K562 (cell line): ENCODE results near the gene TMEM121. TPM values are rescaled to one million over a fixed set of nuclear protein-coding genes. Genes with fewer than 3 reads are reported as not detected.

Experiments
- ATAC-seq: fragments of 200-7000 bp; cut with Tn5 transposase; 3 replicates; pipeline ENCODE4 v1.9.1; 2020; ENCODE audit warnings: moderate library complexity
- BruUV-seq: library from RNA; stranded (reverse); fragments of 400-500 nt; replicated peaks from 2 replicates; lab custom pipeline; 2021; lab: Mats Ljungman, UMichigan
- CTCF ChIA-PET: fragments of 300-600 bp; formaldehyde crosslinking; extraction: SDS; loops from one replicate; lab custom pipeline; 2021; ENCODE audit warnings: low intra/inter-chr PET ratio; lab: Yijun Ruan, JAX
- POLR2A ChIA-PET: fragments of 300-600, 350-650 bp; sonication (Branson Sonifier 250); formaldehyde crosslinking; extraction: SDS; loops from one replicate; lab custom pipeline; 2021; ENCODE audit warnings: antibody characterized with exemption, inconsistent platforms; lab: Yijun Ruan, JAX
- DNase-seq, 4 experiments: peaks; one replicate each; pipeline versions ENCODE4 v3.0.0 to v3.0.0-alpha.2; 2011 to 2018; ENCODE audit warnings: low spot score in 3 of 4, mixed read lengths in 3 of 4; ENCODE audit errors: extremely low read depth in 1 of 4
- FAIRE-seq: peaks from 2 replicates; lab custom pipeline; 2011; peaks lifted over from hg19 to GRCh38; lab: Jason Lieb, UNC
- H2AFZ ChIP-seq: 2 replicates; pipeline ENCODE4 v1.6.0; 2011; ENCODE audit warnings: low read depth, low read length, control low read depth, inconsistent platforms
- H3K27ac ChIP-seq: fragments of 200-600 bp; 3 replicates; pipeline ENCODE4 v1.8.0; 2011; ENCODE audit warnings: low read depth, mild to moderate bottlenecking, control low read depth, inconsistent platforms, low read length, moderate library complexity, mixed read lengths; ENCODE audit errors: extremely low read depth
- H3K27me3 ChIP-seq, 2 experiments: fragments of 300-600 bp in 1 of 2; 2 replicates in 1 of 2; 3 replicates in 1 of 2; pipeline versions ENCODE4 v1.6.0 to v1.8.0; 2011; ENCODE audit warnings: inconsistent platforms in 2 of 2, low read length in 2 of 2, mild to moderate bottlenecking in 1 of 2, mixed read lengths in 1 of 2, moderate library complexity in 1 of 2; ENCODE audit not compliant: control insufficient read depth in 2 of 2, insufficient read depth in 2 of 2
- H3K36me3 ChIP-seq: fragments of 300-600 bp; 3 replicates; pipeline ENCODE4 v1.8.0; 2011; ENCODE audit warnings: mild to moderate bottlenecking, low read length, inconsistent platforms; ENCODE audit not compliant: control insufficient read depth, insufficient read depth
- H3K4me1 ChIP-seq, 2 experiments: fragments of 200-600 bp in 1 of 2; replicated peaks in 1 of 2; 2 replicates in 1 of 2; 3 replicates in 1 of 2; pipeline versions ENCODE4 v1.5.1 to v1.8.0; 2011; ENCODE audit warnings: inconsistent platforms in 2 of 2, low read length in 2 of 2, mild to moderate bottlenecking in 1 of 2, mixed read lengths in 1 of 2, moderate library complexity in 1 of 2; ENCODE audit not compliant: control insufficient read depth in 2 of 2, insufficient read depth in 2 of 2
- H3K4me2 ChIP-seq: 2 replicates; pipeline ENCODE4 v1.6.1; 2011; ENCODE audit warnings: low read length, control low read depth, inconsistent platforms, mixed read lengths; ENCODE audit not compliant: insufficient read depth
- H3K4me3 ChIP-seq: fragments of 200-600 bp; sonication (generic), shearing (Covaris generic); 2 replicates; pipeline ENCODE4 v1.5.1; 2016; ENCODE audit warnings: control low read depth, inconsistent platforms
- H3K79me2 ChIP-seq: fragments of 200-600 bp; 3 replicates; pipeline ENCODE4 v1.8.0; 2011; ENCODE audit warnings: low read length, inconsistent platforms; ENCODE audit not compliant: control insufficient read depth, insufficient read depth
- H3K9ac ChIP-seq, 2 experiments: 2 replicates each; pipeline versions ENCODE4 v1.6.0 to v1.6.1; 2011; ENCODE audit warnings: low read depth in 2 of 2, low read length in 2 of 2, control low read depth in 1 of 2, inconsistent platforms in 1 of 2, mild to moderate bottlenecking in 1 of 2, mixed read lengths in 1 of 2; ENCODE audit not compliant: insufficient read depth in 1 of 2
- H3K9me1 ChIP-seq: one replicate; pipeline ENCODE4 v1.6.0; 2011; ENCODE audit warnings: inconsistent platforms, mild to moderate bottlenecking, low read length, moderate library complexity; ENCODE audit not compliant: control insufficient read depth, insufficient read depth
- H3K9me3 ChIP-seq: replicated peaks from 2 replicates; pipeline ENCODE4 v1.5.1; 2011; ENCODE audit warnings: low read depth, low read length, inconsistent platforms; ENCODE audit not compliant: control insufficient read depth, insufficient read depth
- H4K20me1 ChIP-seq: replicated peaks from 2 replicates; pipeline ENCODE4 v1.6.1; 2011; ENCODE audit warnings: low read length, inconsistent platforms, mixed read lengths; ENCODE audit not compliant: control insufficient read depth, insufficient read depth
- EP300 ChIP-seq: IDR thresholded peaks from 2 replicates; pipeline ENCODE4 v1.6.1; 2012; ENCODE audit warnings: low read length, improper control_type of control experiment
- ETV5 ChIP-seq: sonication (generic); formaldehyde crosslinking; IDR thresholded peaks from 2 replicates; pipeline ENCODE4 v1.4.0; 2020; ENCODE audit warnings: low read depth, mild to moderate bottlenecking, missing genetic modification reagents
- FOXP4 ChIP-seq: sonication (generic); formaldehyde crosslinking; IDR thresholded peaks from 2 replicates; pipeline ENCODE4 v1.8.0; 2022; ENCODE audit warnings: mild to moderate bottlenecking, missing genetic modification reagents, borderline replicate concordance
- ILK ChIP-seq: fragments of 450-650 bp; IDR thresholded peaks from 2 replicates; pipeline ENCODE4 v1.6.1; 2016; ENCODE audit warnings: missing genetic modification characterization, low read depth, mild to moderate bottlenecking, missing compliant biosample characterization, moderate library complexity, borderline replicate concordance
- JUND ChIP-seq, 2 experiments: IDR thresholded peaks; 2 replicates in 1 of 2; 3 replicates in 1 of 2; pipeline ENCODE4 v1.6.1; 2011; ENCODE audit warnings: borderline replicate concordance in 2 of 2, low read depth in 2 of 2, low read length in 2 of 2, improper control_type of control experiment in 1 of 2, missing biosample characterization in 1 of 2, missing genetic modification characterization in 1 of 2, missing genetic modification reagents in 1 of 2
- SMARCA5 ChIP-seq: fragments of 450-650 bp; IDR thresholded peaks from 2 replicates; pipeline ENCODE4 v1.6.1; 2016
- ZKSCAN3 ChIP-seq: fragments of 250-450 bp; sonication (Bioruptor Pico); IDR thresholded peaks from 2 replicates; pipeline ENCODE4 v1.4.0; 2020
- ZNF121 ChIP-seq: sonication (generic); formaldehyde crosslinking; conservative IDR thresholded peaks from 2 replicates; pipeline ENCODE4 v1.8.0; 2022; ENCODE audit warnings: missing genetic modification reagents
- ZNF696 ChIP-seq: fragments of 250-450 bp; sonication (Bioruptor Pico); conservative IDR thresholded peaks from 2 replicates; pipeline ENCODE4 v1.4.0; 2020; ENCODE audit warnings: mild to moderate bottlenecking, moderate library complexity
- WGBS: fragments of 100-300 bp; shearing (Covaris generic); methylation state at CpG from one replicate; pipeline ENCODE4 v1.1.6; 2016; ENCODE audit warnings: low coverage, mixed read lengths; ENCODE audit not compliant: insufficient coverage; ENCODE audit errors: missing lambda C conversion rate; 5-methylcytosine and 5-hydroxymethylcytosine counted together
- in situ Hi-C: fragments of 300-500 bp; cut with MboI; formaldehyde crosslinking; loops from 4 replicates; pipeline ENCODE4 v1.15.0; 2018; ENCODE audit warnings: inconsistent platforms, mixed read lengths
- intact Hi-C: fragments of 100-400 bp; cut with micrococcal nuclease; formaldehyde crosslinking; loops from 2 replicates; pipeline ENCODE4 v1.14.2; 2022
- polyA plus RNA-seq, 8 experiments: library from polyadenylated mRNA; depleted of rRNA in 4 of 8; stranded (reverse) in 5 of 8; unstranded in 3 of 8; fragments of >200 nt; fragmentation: Nextera tagmentation in 2 of 8; fragmentation: Illumina TruSeq in 1 of 8; extraction: Ambion mirVana in 2 of 8; extraction: Trizol in 1 of 8; gene quantifications; 2 replicates each; pipeline versions ENCODE4 v1.2.1 to v1.2.3, GENCODE V29; 2011 to 2014; ENCODE audit warnings: inconsistent platforms in 1 of 8, missing spikeins in 1 of 8
- total RNA-seq, 7 experiments: library from RNA; depleted of rRNA in 6 of 7; stranded (reverse); fragments of >200 nt in 6 of 7; fragmentation: Illumina TruSeq in 2 of 7; extraction: Trizol in 2 of 7; gene quantifications; 2 replicates each; pipeline versions ENCODE4 v1.2.1 to v1.2.3, GENCODE V29; 2011 to 2021; ENCODE audit warnings: low replicate concordance in 1 of 7

TMEM121 gene
- total and polyA plus RNA-seq, 9 of the 15 experiments (the other 6 are each of a cell fraction or from before 2014, with no cell fraction given), result 0.31 to 0.36 TPM; not detected in 7

DNA sequence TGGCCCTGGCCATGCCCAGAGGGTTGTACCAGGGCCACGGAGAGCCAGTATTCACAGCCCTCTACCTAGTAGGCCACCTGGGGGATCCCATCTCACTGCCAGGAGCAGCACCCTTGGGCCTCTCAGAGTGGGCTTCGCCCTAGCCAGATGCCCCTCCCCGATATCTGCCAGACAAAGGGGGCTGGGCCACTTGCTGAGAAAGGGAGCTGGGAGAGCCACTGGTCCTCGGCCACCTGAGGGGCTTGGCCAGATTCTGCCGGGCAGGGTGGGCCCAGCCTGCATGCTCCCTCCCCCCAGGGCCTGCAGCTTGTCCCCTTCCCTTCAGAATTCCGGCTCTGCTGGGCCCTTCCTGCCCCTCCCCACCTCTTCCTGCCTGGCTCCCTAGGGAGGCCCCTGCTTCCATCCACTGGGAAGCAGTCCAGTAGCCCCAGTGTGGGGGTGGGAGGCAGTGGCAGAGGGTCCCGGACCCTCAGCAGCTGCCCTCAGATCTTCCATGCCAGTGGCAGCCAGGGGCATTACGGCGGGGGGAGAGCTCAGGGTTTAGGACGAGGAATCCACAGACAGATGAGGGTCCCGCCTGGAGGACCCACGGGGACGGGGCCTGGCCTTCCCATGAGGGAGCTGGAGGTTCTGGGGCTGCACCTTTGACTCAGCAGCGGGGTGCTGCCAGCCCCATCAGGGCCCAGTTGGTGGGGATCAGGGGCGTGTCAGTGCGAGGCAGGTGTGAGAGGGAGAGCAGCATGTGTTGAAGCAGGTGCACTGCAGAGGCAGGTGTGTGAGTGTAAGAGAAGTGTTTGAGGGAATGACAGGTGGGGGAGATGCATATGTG, 49.3 kb upstream of the TMEM121 start:
- ChIA-PET POLR2A (no interaction called here), CTCF (no interaction called here)
- H3K4me1 ChIP-seq, result peaks cover 2 to 94% of the 10 kb centered on the region in 2 experiments
- TF ChIP-seq ILK (tag), result no peak
- TF ChIP-seq EP300, result no peak
- no peak for TF ChIP-seq ETV5
- no peak for TF ChIP-seq ZKSCAN3 (CRISPR knock-in tag)
- no peak for TF ChIP-seq FOXP4 (CRISPR knock-in tag)
- TF ChIP-seq SMARCA5, result no peak
- no peak for TF ChIP-seq ZNF121 (CRISPR knock-in tag)
- TF ChIP-seq JUND (IDR thresholded peaks at IDR 0.05; ENCODE audit: borderline replicate concordance, low read depth, low read length), result no peak
- no peak for TF ChIP-seq JUND (tag; IDR thresholded peaks at IDR 0.05; ENCODE audit: borderline replicate concordance, low read depth, low read length)
- TF ChIP-seq ZNF696 (CRISPR knock-in tag), result no peak
- ATAC-seq (no peak), DNase-seq (no peak), FAIRE-seq (no peak)
- H3K4me2 ChIP-seq, result no peak overlapping the region
- H3K9me1 ChIP-seq, result no peaks in the 10 kb centered on the region
- no peaks in the 10 kb centered on the region; the same call in 1 of the 2 replicates for H4K20me1 ChIP-seq
- no peaks in the 10 kb centered on the region for H3K79me2 ChIP-seq
- in situ Hi-C loops (no loop called here), intact Hi-C loops (loop anchor here (10.0 kb wide), 1 partner anchor 48 kb away; the partner anchor contains the start of gene TMEM121)
- no peaks in the 10 kb centered on the region for H3K9me3 ChIP-seq
- no peaks in the 10 kb centered on the region for H3K36me3 ChIP-seq
- H3K9ac ChIP-seq, result no peak overlapping the region
- peaks cover 0 to 7% of the 10 kb centered on the region in 2 experiments; a peak in 1 of 5 replicates for H3K27me3 ChIP-seq
- H2AFZ ChIP-seq, result no peak overlapping the region
- no TSS peak for BruUV-seq
- H3K27ac ChIP-seq, result no peak overlapping the region
- no peak overlapping the region for H3K4me3 ChIP-seq
- 58% methylated on average over 11 of the region's 16 CpGs for whole genome bisulfite sequencing
